HepG2 (cell line): ENCODE measurements around the gene KIF6. TPM values are rescaled to one million over a fixed set of nuclear protein-coding genes. Genes with fewer than 3 reads are reported as not detected.
A peak's percentile ranks its signal among the peaks of the same experiment; 100 is the strongest.

Source experiments
- ATAC-seq: fragments of 200-7000 bp; cut with Tn5 transposase; 3 replicates; pipeline ENCODE4 v1.9.1; 2020; ENCODE audit warnings: mild to moderate bottlenecking, moderate library complexity
- BruUV-seq: library from RNA; stranded (reverse); fragments of 400-500 nt; replicated peaks from 2 replicates; lab custom pipeline; 2021; lab: Mats Ljungman, UMichigan
- CTCF ChIA-PET: fragments of 300-600 bp; formaldehyde crosslinking; extraction: SDS; loops from one replicate; lab custom pipeline; 2021; ENCODE audit warnings: low total read pairs, inconsistent platforms, low intra/inter-chr PET ratio; lab: Yijun Ruan, JAX
- POLR2A ChIA-PET: fragments of 350-600 bp; sonication (Branson Sonifier 250); formaldehyde crosslinking; loops from one replicate; lab custom pipeline; 2020; ENCODE audit warnings: antibody characterized with exemption, inconsistent platforms; lab: Yijun Ruan, JAX
- DNase-seq: peaks from one replicate; pipeline ENCODE4 v3.0.0-alpha.2; 2015; ENCODE audit warnings: low spot score
- FAIRE-seq: peaks from 3 replicates; lab custom pipeline; 2011; peaks lifted over from hg19 to GRCh38; lab: Jason Lieb, UNC
- H2AFZ ChIP-seq: one replicate; pipeline ENCODE4 v1.6.1; 2011; ENCODE audit warnings: low read length, inconsistent platforms
- H3K27ac ChIP-seq: fragments of 300-600 bp; 3 replicates; pipeline ENCODE4 v1.8.0; 2011; ENCODE audit warnings: mixed run types, mild to moderate bottlenecking, mixed read lengths, low read length, inconsistent platforms; ENCODE audit not compliant: insufficient read depth; ENCODE audit errors: extremely low read length
- H3K27me3 ChIP-seq, 2 experiments: fragments of 200-600 bp in 1 of 2; 2 replicates in 1 of 2; 3 replicates in 1 of 2; pipeline versions ENCODE4 v1.6.0 to v1.8.0; 2011; ENCODE audit warnings: low read length in 2 of 2, mild to moderate bottlenecking in 2 of 2, moderate library complexity in 2 of 2, inconsistent platforms in 1 of 2; ENCODE audit not compliant: insufficient read depth in 2 of 2, control insufficient read depth in 1 of 2
- H3K36me3 ChIP-seq, 2 experiments: fragments of 200-600 bp in 1 of 2; replicated peaks in 1 of 2; 2 replicates in 1 of 2; 3 replicates in 1 of 2; pipeline versions ENCODE4 v1.5.1 to v1.8.0; 2011; ENCODE audit warnings: low read length in 2 of 2, inconsistent platforms in 1 of 2; ENCODE audit not compliant: insufficient read depth in 2 of 2, control insufficient read depth in 1 of 2
- H3K4me1 ChIP-seq: 2 replicates; pipeline ENCODE4 v1.5.1; 2012; ENCODE audit warnings: low read length, inconsistent platforms; ENCODE audit not compliant: insufficient read depth
- H3K4me2 ChIP-seq: 2 replicates; pipeline ENCODE4 v1.6.0; 2011; ENCODE audit warnings: low read depth, low read length, inconsistent platforms
- H3K4me3 ChIP-seq, 3 experiments: fragments of 200-600 bp in 1 of 3; sonication (generic), shearing (Covaris generic) in 1 of 3; replicated peaks in 1 of 3; 2 replicates each; pipeline ENCODE4 v1.5.1; 2011 to 2016; ENCODE audit warnings: low read length in 3 of 3, inconsistent platforms in 2 of 3, low read depth in 2 of 3, mild to moderate bottlenecking in 2 of 3, control low read depth in 1 of 3, mixed read lengths in 1 of 3; ENCODE audit not compliant: insufficient read depth in 1 of 3
- H3K79me2 ChIP-seq: one replicate; pipeline ENCODE4 v1.6.1; 2011; ENCODE audit warnings: low read length, inconsistent platforms; ENCODE audit not compliant: insufficient read depth
- H3K9ac ChIP-seq: 2 replicates; pipeline ENCODE4 v1.6.0; 2011; ENCODE audit warnings: mild to moderate bottlenecking, low read depth, low read length, inconsistent platforms; ENCODE audit not compliant: insufficient read depth
- H3K9me3 ChIP-seq: 2 replicates; pipeline ENCODE4 v1.5.1; 2012; ENCODE audit warnings: mild to moderate bottlenecking, low read length
- H4K20me1 ChIP-seq: 2 replicates; pipeline ENCODE4 v1.6.0; 2011; ENCODE audit warnings: inconsistent platforms, mild to moderate bottlenecking, low read length, moderate library complexity; ENCODE audit not compliant: insufficient read depth
- KDM5A ChIP-seq: fragments of 200-600 bp; sonication (generic); IDR thresholded peaks from 2 replicates; pipeline ENCODE4 v1.7.0; 2018; ENCODE audit warnings: antibody characterized with exemption, mild to moderate bottlenecking, low read length, borderline replicate concordance
- ZMAT3 ChIP-seq: sonication (generic); formaldehyde crosslinking; conservative IDR thresholded peaks from 2 replicates; pipeline ENCODE4 v1.7.0; 2021; ENCODE audit warnings: missing genetic modification reagents
- ZNF224 ChIP-seq: sonication (generic); formaldehyde crosslinking; IDR thresholded peaks from 2 replicates; pipeline ENCODE4 v1.5.0; 2020; ENCODE audit warnings: mild to moderate bottlenecking, missing genetic modification reagents
- ZNF570 ChIP-seq: sonication (generic); formaldehyde crosslinking; IDR thresholded peaks from 2 replicates; pipeline ENCODE4 v1.4.0; 2020; ENCODE audit warnings: mild to moderate bottlenecking, missing genetic modification reagents, borderline replicate concordance
- ZNF782 ChIP-seq: sonication (generic); formaldehyde crosslinking; IDR thresholded peaks from 2 replicates; pipeline ENCODE4 v1.4.0; 2020; ENCODE audit warnings: missing genetic modification reagents, mild to moderate bottlenecking, borderline replicate concordance
- ZNF800 ChIP-seq: sonication (generic); formaldehyde crosslinking; IDR thresholded peaks from 2 replicates; pipeline ENCODE4 v1.4.0; 2020; ENCODE audit warnings: missing genetic modification reagents
- WGBS: methylation state at CpG from one replicate; pipeline ENCODE4 v1.1.6; 2017; ENCODE audit warnings: low lambda C conversion rate; 5-methylcytosine and 5-hydroxymethylcytosine counted together
- in situ Hi-C: cut with HindIII; loops from 2 replicates; pipeline ENCODE4 v1.10.0; 2017; ENCODE audit warnings: low pct_unique_long_range_greater_than_20kb; ENCODE audit not compliant: extremely low pct_ligation_motif_present
- intact Hi-C: fragments of 100-400 bp; cut with micrococcal nuclease; formaldehyde crosslinking; loops from one replicate; pipeline ENCODE4 v1.10.0; 2022; ENCODE audit not compliant: unreplicated experiment
- polyA plus RNA-seq, 8 experiments: library from polyadenylated mRNA; depleted of rRNA in 3 of 8; stranded (reverse) in 7 of 8; unstranded in 1 of 8; fragments of >200 nt; fragmentation: Illumina TruSeq in 4 of 8; extraction: Trizol in 4 of 8; gene quantifications; 2 replicates each; pipeline versions ENCODE4 v1.2.1 to v1.2.3, GENCODE V29; 2011 to 2016; ENCODE audit warnings: low read depth in 4 of 8, missing spikeins in 1 of 8, mixed read lengths in 1 of 8; ENCODE audit not compliant: insufficient read depth in 1 of 8
- total RNA-seq, 5 experiments: library from RNA; depleted of rRNA; stranded (reverse); fragments of >200 nt; fragmentation: Illumina TruSeq; extraction: Trizol; gene quantifications; 2 replicates each; pipeline ENCODE4 v1.2.3, GENCODE V29; 2016; ENCODE audit warnings: low read depth in 1 of 5

Gene KIF6
- total and polyA plus RNA-seq, 2 of the 13 experiments (the other 11 are each of a cell fraction or from before 2014, with no cell fraction given), result 0.04 to 0.27 TPM

GRCh38 chr6:39304951-39305350 is 420.3 kb downstream of the KIF6 start:
- H3K79me2 ChIP-seq, result no peaks in the 10 kb centered on the region
- H4K20me1 ChIP-seq, result no peaks in the 10 kb centered on the region
- intact Hi-C loops (loop anchor here (5.0 kb wide), 1 partner anchor 308 kb away; no protein-coding TSS in a partner anchor), in situ Hi-C loops (loop anchor here (5.0 to 10.0 kb wide), 2 partner anchors 138 to 300 kb away; no protein-coding TSS in a partner anchor)
- no peak for FAIRE-seq
- POLR2A ChIA-PET, result no interaction called here
- no TSS peak for BruUV-seq
- H3K4me1 ChIP-seq, result no peaks in the 10 kb centered on the region
- 0 out of 5 replicates have a peak, but pooled peaks cover 0 to 3% of the 10 kb centered on the region in 2 experiments for H3K27me3 ChIP-seq
- H3K9ac ChIP-seq, result no peak overlapping the region
- CTCF ChIA-PET, result no interaction called here
- H3K27ac ChIP-seq, result no peak overlapping the region
- H2AFZ ChIP-seq, result no peak overlapping the region
- ATAC-seq, result no peak
- H3K4me2 ChIP-seq, result no peak overlapping the region
- H3K9me3 ChIP-seq, result no peaks in the 10 kb centered on the region
- TF ChIP-seq ZNF800 (CRISPR knock-in tag) (no peak), KDM5A (no peak)
- no peak for DNase-seq
- H3K36me3 ChIP-seq, result no peaks in the 10 kb centered on the region
- no peak overlapping the region for H3K4me3 ChIP-seq

GRCh38 chr6:39303425-39304153 is 421.6 kb downstream of the KIF6 start:
- ATAC-seq, result peak; percentile 14; the same call in 2 of the 3 replicates
- intact Hi-C loops (loop anchor here (1.0 to 5.0 kb wide), 3 partner anchors 113 to 306 kb away; no protein-coding TSS in a partner anchor), in situ Hi-C loops (loop anchor here (5.0 to 10.0 kb wide), 2 partner anchors 136 to 299 kb away; no protein-coding TSS in a partner anchor)
- FAIRE-seq, result no peak
- CTCF ChIA-PET, result interaction anchor here (1.0 to 4.1 kb wide), 6 partner anchors 114 to 431 kb away, joined by 3 to 76 read pairs (median 5); no protein-coding TSS in a partner anchor
- H3K9me3 ChIP-seq, result no peaks in the 10 kb centered on the region
- H3K4me1 ChIP-seq, result peaks cover under 1% of the 10 kb centered on the region; the same call in 1 of the 2 replicates
- no TSS peak for BruUV-seq
- no peak overlapping the region for H3K4me3 ChIP-seq
- WGBS, result 51% methylated on average over 27 of the region's 30 CpGs
- H3K36me3 ChIP-seq, result no peaks in the 10 kb centered on the region
- no peak overlapping the region for H2AFZ ChIP-seq
- no peak for DNase-seq
- no peak for TF ChIP-seq ZNF570 (CRISPR knock-in tag)
- TF ChIP-seq ZMAT3, result 0 out of 2 replicates have a peak, but pooled peaks have one; percentile 8
- 0 out of 2 replicates have a peak, but pooled peaks have one; percentile 9 for TF ChIP-seq ZNF782
- 0 out of 2 replicates have a peak, but pooled peaks have one; percentile 47 for TF ChIP-seq ZNF224 (CRISPR knock-in tag)
- H3K9ac ChIP-seq, result no peak overlapping the region
- 0 out of 5 replicates have a peak, but pooled peaks cover 0 to 11% of the 10 kb centered on the region in 2 experiments for H3K27me3 ChIP-seq
- no peaks in the 10 kb centered on the region for H3K79me2 ChIP-seq
- POLR2A ChIA-PET, result no interaction called here
- H3K4me2 ChIP-seq, result no peak overlapping the region
- no peaks in the 10 kb centered on the region for H4K20me1 ChIP-seq
- H3K27ac ChIP-seq, result no peak overlapping the region
